Gastrocnemius medialis (tissue), 4 donors: Measurements from ENCODE around the gene OR7G2.

Source experiments
- CTCF ChIP-seq, 5 experiments: fragments of 450-650 bp in 3 of 5; fragments of 200-600 bp in 2 of 5; sonication (generic) in 2 of 5; IDR thresholded peaks in 4 of 5; conservative IDR thresholded peaks in 1 of 5; 1 replicate in 4 of 5; 2 replicates in 1 of 5; pipeline ENCODE4 v1.5.1; 2016 to 2019; ENCODE audit warnings: antibody characterized with exemption in 5 of 5, mild to moderate bottlenecking in 3 of 5, moderate library complexity in 3 of 5
- POLR2A ChIP-seq, 2 donors: fragments of 450-650 bp; IDR thresholded peaks; one replicate each; pipeline ENCODE4 v1.6.1; 2017; ENCODE audit warnings: antibody characterized with exemption in 2 of 2, mild to moderate bottlenecking in 2 of 2, moderate library complexity in 2 of 2

GRCh38 chr19:9155591-9155990 is 48.3 kb upstream of the OR7G2 start:
- TF ChIP-seq POLR2A (IDR thresholded peaks at IDR 0.05) (no peak), CTCF (IDR thresholded peaks at IDR 0.05 in 4 of 5, conservative IDR thresholded peaks at IDR 0.05 in 1 of 5) (no peak)
